Glomerular visceral epithelial cell (primary cell): ENCODE results near the gene MMP19.
A peak's percentile ranks its signal among the peaks of the same experiment; 100 is the strongest.

Experiments
- DNase-seq: peaks from one replicate; pipeline ENCODE4 v3.0.0-alpha.2; 2016; ENCODE audit errors: extremely low spot score

The MMP19 gene

GRCh38 chr12:55815473-55815872, 27.3 kb downstream of the MMP19 start:
- DNase-seq = no peak

GRCh38 chr12:55814257-55814656, 28.5 kb downstream of the MMP19 start:
- DNase-seq = no peak

GRCh38 chr12:55812088-55812487, 30.6 kb downstream of the MMP19 start:
- no peak for DNase-seq

GRCh38 chr12:55809274-55809673, 33.5 kb downstream of the MMP19 start:
- no peak for DNase-seq

DNA sequence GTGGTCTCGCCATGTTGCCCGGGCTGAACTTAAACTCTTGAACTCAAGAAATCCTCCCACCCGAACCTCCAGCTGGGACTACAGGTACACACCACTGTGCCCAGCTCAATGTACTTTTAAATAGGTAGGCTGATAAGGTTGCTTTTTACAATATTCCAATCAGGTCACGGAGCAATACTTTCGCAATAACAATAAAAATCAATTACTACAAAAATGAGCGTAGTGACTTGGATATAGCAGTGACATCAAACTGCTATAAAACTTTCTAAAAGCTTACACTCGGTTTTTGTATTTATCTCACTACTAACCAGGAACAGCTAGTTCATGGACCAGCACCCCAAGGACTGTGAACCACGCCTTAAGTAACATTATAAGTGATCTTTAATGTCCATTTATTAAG, 35.8 kb downstream of the MMP19 start:
- DNase-seq = no peak

GRCh38 chr12:55797550-55797949, 45.2 kb downstream of the MMP19 start:
- no peak for DNase-seq

DNA sequence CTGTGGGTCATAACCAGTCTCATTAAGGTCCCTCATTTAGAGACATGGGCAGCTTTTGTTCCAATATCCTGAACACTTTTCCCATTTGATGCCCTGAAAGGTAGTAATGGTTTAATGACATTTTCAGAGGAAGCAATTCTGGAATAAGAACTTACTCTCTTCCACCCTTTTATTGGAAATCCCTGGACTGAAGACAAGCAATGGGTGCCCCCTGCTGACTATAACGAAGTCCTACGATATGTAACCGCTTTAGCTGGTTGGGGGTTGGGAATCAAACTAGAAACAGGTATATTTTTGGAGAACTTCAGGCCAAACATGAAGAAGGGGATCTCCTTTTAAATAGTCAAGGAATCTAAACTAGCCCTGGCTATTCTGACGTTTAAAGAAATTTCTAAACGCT, 45.7 kb downstream of the MMP19 start:
- DNase-seq = peak; percentile 16

DNA sequence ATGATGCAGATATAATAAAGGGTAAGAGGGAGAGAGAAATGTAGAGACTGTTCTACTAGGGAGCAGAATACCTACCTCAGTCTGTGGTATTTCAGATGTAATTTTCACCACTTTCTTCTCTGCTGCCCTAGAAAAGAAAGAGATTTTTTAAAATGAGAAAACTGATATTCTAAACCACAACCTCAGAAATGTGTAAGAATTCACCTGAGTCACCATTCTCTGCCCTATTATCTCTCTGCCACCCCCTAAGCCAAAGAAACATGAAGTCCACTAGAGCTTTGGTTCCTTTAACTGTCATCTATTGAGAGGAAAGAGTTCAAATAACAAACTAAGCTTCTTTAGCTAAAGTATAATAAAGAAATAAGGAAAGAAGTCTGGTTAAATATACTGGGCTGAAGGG, 46.8 kb downstream of the MMP19 start:
- no peak for DNase-seq

DNA sequence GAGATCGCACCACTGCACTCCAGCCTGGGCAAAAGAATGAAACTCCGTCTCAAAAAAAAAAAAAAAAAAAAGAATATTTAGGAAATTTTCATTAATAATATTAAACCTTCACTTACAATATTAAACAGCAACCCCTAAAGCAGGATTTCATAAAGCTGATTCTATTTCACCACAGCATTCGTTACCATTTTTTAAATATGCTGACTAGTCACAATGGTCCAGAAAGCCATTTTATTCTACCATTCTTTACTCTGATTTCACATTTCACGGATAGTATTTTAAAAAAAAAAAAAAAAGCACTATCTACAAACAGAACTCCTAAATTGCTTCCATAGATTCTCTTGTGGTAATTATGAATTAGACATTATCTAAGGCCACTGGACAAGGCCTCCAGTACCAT, 52.8 kb downstream of the MMP19 start:
- DNase-seq = no peak

- no peak for DNase-seq
Observed at GRCh38 chr12:55789171-55789570, 53.6 kb downstream of the MMP19 start.

DNA sequence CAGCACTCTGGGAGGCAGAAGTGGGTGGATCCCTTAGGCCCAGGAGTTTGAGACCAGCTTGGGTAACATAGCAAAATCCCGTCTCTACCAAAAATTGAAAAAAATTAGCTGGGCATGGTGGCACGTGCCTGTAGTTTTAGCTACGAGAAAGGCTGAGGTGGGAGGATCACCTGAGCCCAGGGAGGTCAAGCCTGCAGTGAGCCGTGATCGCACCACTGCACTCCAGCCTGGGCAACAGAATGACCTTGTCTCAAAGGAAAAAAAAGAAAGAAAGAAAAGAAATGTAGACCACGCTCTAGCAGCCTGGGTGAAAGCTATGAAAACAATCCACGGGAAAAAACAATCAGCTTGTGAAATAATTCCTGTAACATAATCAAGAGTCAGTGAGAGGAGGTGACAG, 54.2 kb downstream of the MMP19 start:
- no peak for DNase-seq
